Measurements from ENCODE around the gene ZFTA.

GRCh38 chr11:63802637-63803414 lies 34.3 kb upstream of the ZFTA start:
- TF ChIP-seq CTCF (IDR thresholded peaks at IDR 0.05; ENCODE audit: low read depth, low read length, poor library complexity, severe bottlenecking) (no peak), EZH2phosphoT487 (IDR thresholded peaks at IDR 0.05; ENCODE audit: borderline replicate concordance, low read length) (no peak)

All from DOHH2 (cell line).